Activated T-helper 2 cell treated with anti-CD3 and anti-CD28 coated beads, Interferon-gamma antibody, Interleukin-2, Interleukin-4, amounts not matched to agents 10 μg/mL and 5 μg/mL and 100 μg/mL, durations not matched to agents 14 hours and 24 hours and 36 hours (primary cell): ENCODE measurements around the gene PVALB. TPM values are rescaled to one million over a fixed set of nuclear protein-coding genes. Genes with fewer than 3 reads are reported as not detected.

Experiments
- DNase-seq: peaks from one replicate; pipeline ENCODE4 v3.0.0; 2021; ENCODE audit warnings: low spot score
- H3K27ac Mint-ChIP-seq: one replicate; pipeline ENCODE4 v1.8.0; 2021; ENCODE audit warnings: mixed read lengths
- H3K27me3 Mint-ChIP-seq: one replicate; pipeline ENCODE4 v1.8.0; 2021; ENCODE audit warnings: low read depth, mixed read lengths
- H3K36me3 Mint-ChIP-seq: one replicate; pipeline ENCODE4 v1.8.0; 2021; ENCODE audit warnings: low read depth, mixed read lengths
- H3K4me1 Mint-ChIP-seq: one replicate; pipeline ENCODE4 v1.8.0; 2021; ENCODE audit warnings: low read depth, mixed read lengths
- H3K4me3 Mint-ChIP-seq: one replicate; pipeline ENCODE4 v1.8.0; 2021; ENCODE audit warnings: low read depth, mild to moderate bottlenecking, moderate library complexity, mixed read lengths
- H3K9me3 Mint-ChIP-seq: one replicate; pipeline ENCODE4 v1.8.0; 2021; ENCODE audit warnings: mixed read lengths
- intact Hi-C: fragments of 100-400 bp; cut with micrococcal nuclease; formaldehyde crosslinking; loops from one replicate; pipeline ENCODE4 v1.15.1; 2023
- total RNA-seq: library from RNA; stranded (reverse); gene quantifications from 2 replicates; pipeline ENCODE4 v1.2.3, GENCODE V29; 2022

PVALB gene
- total RNA-seq, 1 donor from 2014 or later, result not detected

DNA sequence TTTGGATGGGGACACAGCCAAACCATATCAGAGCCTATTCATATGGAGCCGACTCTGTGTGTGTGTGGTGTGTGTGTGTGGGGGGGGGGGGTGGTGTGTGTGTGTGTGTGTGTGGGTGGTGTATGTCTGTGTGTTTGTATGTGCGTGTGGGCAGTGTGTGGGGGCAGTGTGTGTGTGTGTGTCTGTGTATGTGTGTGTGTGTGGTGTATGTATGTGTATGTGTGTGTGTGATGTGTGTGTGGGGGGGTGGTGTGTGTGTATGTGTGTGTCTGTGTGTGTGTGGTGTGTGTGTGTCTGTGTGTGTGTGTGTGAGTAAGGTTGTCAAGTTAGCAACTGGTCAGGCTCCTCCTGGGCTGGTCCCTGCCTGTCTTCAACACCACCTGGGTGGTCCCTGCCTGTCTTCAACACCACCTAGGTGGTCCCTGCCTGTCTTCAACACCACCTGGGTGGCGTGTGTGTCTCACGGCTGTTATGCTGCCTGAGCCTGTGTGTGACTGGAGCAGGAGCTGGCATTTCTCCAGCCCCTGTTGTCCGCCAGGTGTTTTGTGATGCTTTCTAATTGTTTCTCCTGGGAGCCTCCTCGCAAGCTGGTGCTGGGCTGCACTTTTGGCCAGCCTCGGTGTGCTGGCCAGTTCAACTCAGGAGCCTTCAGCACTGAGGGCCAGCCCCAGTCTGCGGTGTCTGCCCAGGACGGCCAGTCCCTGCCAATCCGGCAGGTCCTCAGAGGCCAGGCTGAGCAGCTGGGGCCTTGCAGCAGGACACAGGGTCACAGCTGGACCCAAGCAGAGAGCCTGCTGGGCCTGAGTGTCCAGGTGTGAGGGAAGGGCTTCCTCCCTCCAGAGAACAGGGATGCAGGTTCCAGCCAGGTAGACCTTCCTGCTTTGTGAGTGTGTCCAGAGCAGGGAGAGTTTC lies 21.5 kb upstream of the PVALB start:
- Mint-ChIP-seq H3K27ac (no peak overlapping the region), H3K36me3 (no peaks in the 10 kb centered on the region), H3K9me3 (peaks cover 14% of the 10 kb centered on the region), H3K4me3 (no peak overlapping the region), H3K4me1 (peaks cover 3% of the 10 kb centered on the region), H3K27me3 (peaks cover 24% of the 10 kb centered on the region)
- no peak for DNase-seq
- intact Hi-C loops, result no loop called here

GRCh38 chr22:36835903-36836302 lies 19.1 kb upstream of the PVALB start:
- peaks cover 14% of the 10 kb centered on the region for H3K9me3 Mint-ChIP-seq
- DNase-seq, result no peak
- H3K36me3 Mint-ChIP-seq, result no peaks in the 10 kb centered on the region
- peaks cover 3% of the 10 kb centered on the region for H3K4me1 Mint-ChIP-seq
- no peak overlapping the region for H3K27ac Mint-ChIP-seq
- peaks cover 27% of the 10 kb centered on the region for H3K27me3 Mint-ChIP-seq
- intact Hi-C loops, result no loop called here
- no peak overlapping the region for H3K4me3 Mint-ChIP-seq

DNA sequence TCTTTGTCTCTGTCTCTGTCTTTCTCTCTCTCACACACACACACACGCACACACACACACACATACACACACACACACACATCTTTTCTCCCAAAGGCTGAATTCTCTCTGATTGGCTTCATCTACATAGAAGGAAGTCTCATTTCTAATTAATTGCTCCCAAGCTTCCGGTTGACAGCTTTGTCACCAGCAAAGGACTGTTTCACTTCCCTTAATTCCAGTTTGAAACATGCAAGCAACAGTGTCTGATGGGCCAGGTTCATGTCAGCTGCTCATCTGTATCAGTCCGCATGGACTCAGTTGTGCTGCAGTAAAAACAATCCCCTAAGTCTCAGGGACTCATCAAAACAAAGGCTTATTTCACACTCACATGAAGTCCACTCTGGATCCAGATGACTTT lies 16.2 kb upstream of the PVALB start:
- Mint-ChIP-seq H3K27ac (no peak overlapping the region), H3K36me3 (no peaks in the 10 kb centered on the region), H3K4me3 (no peak overlapping the region), H3K27me3 (peaks cover 29% of the 10 kb centered on the region), H3K9me3 (peaks cover 8% of the 10 kb centered on the region), H3K4me1 (peaks cover 7% of the 10 kb centered on the region)
- intact Hi-C loops, result no loop called here
- DNase-seq, result no peak

GRCh38 chr22:36831717-36832116 lies 14.9 kb upstream of the PVALB start:
- no peak overlapping the region for H3K4me3 Mint-ChIP-seq
- DNase-seq, result no peak
- intact Hi-C loops, result no loop called here
- no peaks in the 10 kb centered on the region for H3K36me3 Mint-ChIP-seq
- no peaks in the 10 kb centered on the region for H3K9me3 Mint-ChIP-seq
- H3K4me1 Mint-ChIP-seq, result peaks cover 7% of the 10 kb centered on the region
- peaks cover 28% of the 10 kb centered on the region for H3K27me3 Mint-ChIP-seq
- no peak overlapping the region for H3K27ac Mint-ChIP-seq

GRCh38 chr22:36831206-36831605 lies 14.4 kb upstream of the PVALB start:
- Mint-ChIP-seq H3K9me3 (no peaks in the 10 kb centered on the region), H3K27me3 (peaks cover 27% of the 10 kb centered on the region), H3K36me3 (no peaks in the 10 kb centered on the region), H3K4me3 (no peak overlapping the region), H3K27ac (no peak overlapping the region), H3K4me1 (peaks cover 7% of the 10 kb centered on the region)
- no peak for DNase-seq
- intact Hi-C loops, result no loop called here

DNA sequence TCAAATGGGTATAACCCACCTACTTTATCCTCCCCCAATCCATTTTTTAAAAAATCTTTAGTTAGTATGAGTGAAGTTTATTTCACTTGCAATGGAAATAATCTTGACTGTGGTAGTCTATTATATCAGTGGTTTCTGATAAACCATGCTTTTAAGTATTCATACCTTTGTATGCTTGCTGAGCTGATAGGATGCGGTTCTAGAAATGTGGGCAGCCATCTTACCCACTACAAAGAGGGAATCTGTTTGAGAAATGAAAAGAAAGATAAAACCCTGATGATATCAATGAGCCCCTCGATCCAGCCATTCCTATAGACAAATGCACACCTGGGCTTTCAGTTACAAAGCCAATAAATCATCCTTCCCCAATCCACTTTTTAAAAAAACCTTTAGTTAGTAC lies 13.8 kb upstream of the PVALB start:
- Mint-ChIP-seq H3K4me1 (peaks cover 7% of the 10 kb centered on the region), H3K27me3 (peaks cover 27% of the 10 kb centered on the region), H3K27ac (no peak overlapping the region), H3K9me3 (no peaks in the 10 kb centered on the region), H3K36me3 (no peaks in the 10 kb centered on the region), H3K4me3 (no peak overlapping the region)
- no peak for DNase-seq
- intact Hi-C loops, result no loop called here

GRCh38 chr22:36829370-36830002 lies 12.7 kb upstream of the PVALB start:
- H3K27ac Mint-ChIP-seq, result no peak overlapping the region
- intact Hi-C loops, result no loop called here
- H3K4me3 Mint-ChIP-seq, result no peak overlapping the region
- peaks cover 7% of the 10 kb centered on the region for H3K4me1 Mint-ChIP-seq
- no peak for DNase-seq
- H3K9me3 Mint-ChIP-seq, result no peaks in the 10 kb centered on the region
- H3K27me3 Mint-ChIP-seq, result peaks cover 27% of the 10 kb centered on the region
- H3K36me3 Mint-ChIP-seq, result no peaks in the 10 kb centered on the region

- intact Hi-C loops, result no loop called here
- Mint-ChIP-seq H3K27me3 (peaks cover 25% of the 10 kb centered on the region), H3K9me3 (no peaks in the 10 kb centered on the region), H3K4me3 (no peak overlapping the region), H3K36me3 (no peaks in the 10 kb centered on the region), H3K4me1 (peaks cover 7% of the 10 kb centered on the region), H3K27ac (no peak overlapping the region)
- no peak for DNase-seq
Measured at GRCh38 chr22:36828815-36829214, 12.0 kb upstream of the PVALB start.

DNA sequence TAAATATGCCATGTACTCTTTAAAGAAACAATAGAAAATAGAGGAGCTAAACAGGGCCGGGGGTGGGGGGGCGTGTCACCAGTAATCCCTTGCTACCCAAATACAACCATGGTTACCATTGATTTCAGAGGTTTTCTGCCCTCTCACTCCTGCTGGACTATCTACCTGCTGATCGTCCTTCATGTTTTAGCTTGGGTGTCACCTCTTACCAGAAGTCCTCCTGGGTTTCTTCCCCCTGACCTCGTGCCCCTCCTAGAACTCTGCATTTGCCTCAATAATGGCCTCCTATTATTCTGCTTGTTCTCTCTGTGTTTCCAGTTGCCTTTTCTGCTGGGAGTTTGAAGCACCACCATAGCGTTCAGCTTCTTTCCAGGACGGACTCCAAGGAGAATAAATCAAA lies 9.4 kb upstream of the PVALB start:
- no peak overlapping the region for H3K4me3 Mint-ChIP-seq
- intact Hi-C loops, result no loop called here
- no peak overlapping the region for H3K27ac Mint-ChIP-seq
- peaks cover 11% of the 10 kb centered on the region for H3K27me3 Mint-ChIP-seq
- H3K4me1 Mint-ChIP-seq, result peaks cover 7% of the 10 kb centered on the region
- no peaks in the 10 kb centered on the region for H3K9me3 Mint-ChIP-seq
- no peak for DNase-seq
- no peaks in the 10 kb centered on the region for H3K36me3 Mint-ChIP-seq

DNA sequence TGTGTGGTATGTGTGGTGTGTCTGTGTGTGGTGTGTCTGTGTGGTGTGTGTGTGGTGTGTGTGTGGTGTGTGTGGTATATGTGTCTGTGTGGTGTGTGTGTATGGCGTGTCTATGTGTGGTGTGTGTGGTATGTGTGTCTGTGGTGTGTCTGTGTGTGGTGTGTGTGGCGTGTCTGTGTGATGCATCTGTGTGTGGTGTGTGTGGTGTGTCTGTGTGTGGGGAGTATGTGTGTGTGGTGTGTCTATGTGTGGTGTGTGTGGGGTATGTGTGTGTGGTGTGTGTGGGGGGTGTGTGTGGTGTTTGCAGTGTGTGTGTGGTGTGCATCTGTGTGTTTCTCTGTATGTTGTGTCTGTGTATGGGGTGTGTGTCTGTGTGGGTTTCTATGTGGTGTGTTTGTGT lies 7.8 kb upstream of the PVALB start:
- Mint-ChIP-seq H3K4me1 (no peaks in the 10 kb centered on the region), H3K36me3 (no peaks in the 10 kb centered on the region), H3K9me3 (no peaks in the 10 kb centered on the region), H3K4me3 (no peak overlapping the region), H3K27me3 (peaks cover 9% of the 10 kb centered on the region), H3K27ac (no peak overlapping the region)
- intact Hi-C loops, result no loop called here
- DNase-seq, result no peak

- no peaks in the 10 kb centered on the region for H3K36me3 Mint-ChIP-seq
- no peaks in the 10 kb centered on the region for H3K4me1 Mint-ChIP-seq
- H3K4me3 Mint-ChIP-seq, result no peak overlapping the region
- intact Hi-C loops, result no loop called here
- DNase-seq, result no peak
- no peak overlapping the region for H3K27ac Mint-ChIP-seq
- H3K27me3 Mint-ChIP-seq, result peaks cover 17% of the 10 kb centered on the region
- H3K9me3 Mint-ChIP-seq, result no peaks in the 10 kb centered on the region
Measured at GRCh38 chr22:36823186-36823839, 6.5 kb upstream of the PVALB start.

DNA sequence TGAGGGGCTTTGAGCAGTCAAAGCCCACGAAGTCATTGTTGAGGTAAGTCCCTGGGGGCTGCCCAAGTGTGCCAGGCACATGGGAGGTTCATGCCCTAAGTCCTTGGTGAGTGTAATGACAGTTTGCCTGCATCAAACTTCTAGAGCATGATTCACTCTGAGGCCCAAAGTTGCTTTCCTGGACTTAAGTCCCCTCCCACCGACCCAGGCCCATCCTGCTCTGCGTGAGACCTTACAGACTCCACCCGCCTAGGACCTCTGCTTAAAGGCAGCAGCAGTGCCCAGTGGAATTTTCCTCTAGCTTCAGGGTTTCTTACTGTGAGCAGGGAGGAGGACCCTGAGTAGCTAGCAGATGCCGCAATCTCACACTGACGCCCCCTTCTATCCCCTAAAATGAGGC lies 5.7 kb upstream of the PVALB start:
- Mint-ChIP-seq H3K27ac (no peak overlapping the region), H3K4me1 (no peaks in the 10 kb centered on the region), H3K4me3 (no peak overlapping the region), H3K27me3 (peaks cover 23% of the 10 kb centered on the region), H3K36me3 (no peaks in the 10 kb centered on the region), H3K9me3 (no peaks in the 10 kb centered on the region)
- intact Hi-C loops, result no loop called here
- no peak for DNase-seq

DNA sequence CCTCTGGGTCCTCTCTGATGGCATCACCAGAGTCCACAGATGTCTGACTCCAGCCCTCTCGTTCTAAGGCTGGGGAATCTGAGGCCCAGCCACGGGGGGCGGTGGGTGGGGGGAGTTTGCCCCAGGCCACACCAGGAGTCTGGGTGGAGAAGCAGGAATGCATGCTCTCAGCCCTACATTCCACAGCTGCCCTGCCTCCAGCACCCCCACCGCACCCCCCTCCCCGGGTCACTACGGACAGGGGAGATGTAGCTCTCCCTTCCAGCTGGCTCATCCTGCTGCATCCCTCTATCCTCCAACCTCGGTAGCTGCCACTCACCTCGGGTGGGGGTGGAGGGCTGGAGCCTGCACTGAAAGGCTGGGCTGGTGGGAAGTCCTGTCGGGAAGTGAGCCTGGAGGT lies 2.3 kb upstream of the PVALB start:
- no peaks in the 10 kb centered on the region for H3K4me1 Mint-ChIP-seq
- no peak overlapping the region for H3K4me3 Mint-ChIP-seq
- DNase-seq, result no peak
- H3K36me3 Mint-ChIP-seq, result no peaks in the 10 kb centered on the region
- H3K27ac Mint-ChIP-seq, result no peak overlapping the region
- H3K9me3 Mint-ChIP-seq, result no peaks in the 10 kb centered on the region
- H3K27me3 Mint-ChIP-seq, result peaks cover 48% of the 10 kb centered on the region
- intact Hi-C loops, result no loop called here
